Activated CD4-positive, CD25-positive, alpha-beta regulatory T cell treated with anti-CD3 and anti-CD28 coated beads, Interleukin-2, amount 50 U/mL, for 72 hours (primary cell): Measurements from ENCODE around the gene MPHOSPH8.
A peak's percentile ranks its signal among the peaks of the same experiment; 100 is the strongest.

Source experiments
- DNase-seq: peaks from one replicate; pipeline ENCODE4 v3.0.0; 2021

The MPHOSPH8 gene, protein sequence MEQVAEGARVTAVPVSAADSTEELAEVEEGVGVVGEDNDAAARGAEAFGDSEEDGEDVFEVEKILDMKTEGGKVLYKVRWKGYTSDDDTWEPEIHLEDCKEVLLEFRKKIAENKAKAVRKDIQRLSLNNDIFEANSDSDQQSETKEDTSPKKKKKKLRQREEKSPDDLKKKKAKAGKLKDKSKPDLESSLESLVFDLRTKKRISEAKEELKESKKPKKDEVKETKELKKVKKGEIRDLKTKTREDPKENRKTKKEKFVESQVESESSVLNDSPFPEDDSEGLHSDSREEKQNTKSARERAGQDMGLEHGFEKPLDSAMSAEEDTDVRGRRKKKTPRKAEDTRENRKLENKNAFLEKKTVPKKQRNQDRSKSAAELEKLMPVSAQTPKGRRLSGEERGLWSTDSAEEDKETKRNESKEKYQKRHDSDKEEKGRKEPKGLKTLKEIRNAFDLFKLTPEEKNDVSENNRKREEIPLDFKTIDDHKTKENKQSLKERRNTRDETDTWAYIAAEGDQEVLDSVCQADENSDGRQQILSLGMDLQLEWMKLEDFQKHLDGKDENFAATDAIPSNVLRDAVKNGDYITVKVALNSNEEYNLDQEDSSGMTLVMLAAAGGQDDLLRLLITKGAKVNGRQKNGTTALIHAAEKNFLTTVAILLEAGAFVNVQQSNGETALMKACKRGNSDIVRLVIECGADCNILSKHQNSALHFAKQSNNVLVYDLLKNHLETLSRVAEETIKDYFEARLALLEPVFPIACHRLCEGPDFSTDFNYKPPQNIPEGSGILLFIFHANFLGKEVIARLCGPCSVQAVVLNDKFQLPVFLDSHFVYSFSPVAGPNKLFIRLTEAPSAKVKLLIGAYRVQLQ

DNA sequence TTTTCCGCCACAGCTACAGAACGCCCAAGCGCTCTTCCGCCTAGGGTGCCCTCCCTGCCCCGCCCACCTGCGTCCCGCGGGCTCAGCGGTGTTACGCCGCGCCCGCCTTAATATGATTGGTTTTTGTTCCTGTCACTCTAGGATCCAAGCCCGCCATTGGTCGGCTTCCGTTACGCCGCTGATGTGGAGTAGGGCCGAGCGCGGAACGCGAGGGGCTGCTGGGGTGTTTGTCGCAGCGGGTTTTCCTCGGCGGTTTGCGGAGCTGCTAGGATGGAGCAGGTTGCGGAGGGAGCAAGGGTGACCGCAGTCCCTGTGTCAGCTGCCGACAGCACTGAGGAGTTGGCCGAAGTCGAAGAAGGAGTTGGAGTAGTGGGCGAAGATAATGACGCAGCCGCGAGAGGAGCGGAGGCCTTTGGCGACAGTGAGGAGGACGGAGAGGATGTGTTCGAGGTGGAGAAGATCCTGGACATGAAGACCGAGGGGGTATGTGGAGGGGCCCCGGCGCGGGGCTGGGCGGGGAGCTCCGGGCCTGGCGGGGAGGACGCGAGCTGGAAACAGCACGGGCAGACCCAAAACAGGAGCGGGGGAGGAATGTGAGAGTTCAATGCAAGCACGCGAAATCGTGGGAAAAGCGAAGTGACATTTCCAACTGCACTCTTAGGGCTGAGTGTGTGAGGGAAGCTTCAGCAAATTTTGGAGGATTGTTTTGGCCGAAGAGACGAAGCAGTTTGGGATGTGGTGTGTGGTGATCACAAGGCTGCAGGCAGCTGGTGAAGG lies at the start of gene MPHOSPH8:
MPHOSPH8 (plus strand) TSS at position 181 of the 777 bp plus-strand sequence; CDS start at position 271, 90 bp downstream.
- peak; percentile 90 for DNase-seq

DNA sequence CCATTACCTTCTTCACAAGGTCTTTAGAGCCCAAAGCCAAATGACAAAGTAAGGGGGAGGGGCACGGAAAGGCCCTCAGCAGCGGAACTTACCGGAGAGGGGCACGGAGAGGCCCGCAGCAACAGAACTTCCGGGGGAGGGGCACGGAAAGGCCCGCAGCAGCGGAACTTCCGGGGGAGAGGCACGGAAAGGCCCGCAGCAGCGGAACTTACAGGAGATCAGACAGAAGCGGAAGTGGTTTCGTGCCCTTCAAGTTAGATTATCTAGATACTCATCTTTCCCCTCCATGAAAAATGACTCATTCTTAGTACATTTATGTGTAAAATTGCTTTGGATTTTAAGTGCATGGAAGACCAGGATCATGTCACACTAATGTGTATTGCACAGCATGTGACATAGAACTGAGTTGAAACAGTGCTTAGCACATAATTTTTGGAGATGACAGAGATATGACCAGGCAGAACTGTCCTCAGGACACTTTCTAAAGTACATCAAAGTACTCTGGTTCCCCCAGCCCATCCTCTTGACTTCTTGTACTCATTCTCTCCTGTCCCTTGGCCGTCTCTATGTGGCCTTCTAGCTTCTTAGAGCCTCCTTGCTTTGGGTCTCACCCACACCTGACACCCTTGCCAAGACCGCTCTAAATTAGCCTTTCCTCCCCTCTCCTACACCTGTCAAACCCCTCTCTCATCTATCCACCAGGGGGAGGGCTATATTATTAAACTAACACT lies 46.4 kb upstream of the MPHOSPH8 start:
- peak; percentile 80 for DNase-seq

DNA sequence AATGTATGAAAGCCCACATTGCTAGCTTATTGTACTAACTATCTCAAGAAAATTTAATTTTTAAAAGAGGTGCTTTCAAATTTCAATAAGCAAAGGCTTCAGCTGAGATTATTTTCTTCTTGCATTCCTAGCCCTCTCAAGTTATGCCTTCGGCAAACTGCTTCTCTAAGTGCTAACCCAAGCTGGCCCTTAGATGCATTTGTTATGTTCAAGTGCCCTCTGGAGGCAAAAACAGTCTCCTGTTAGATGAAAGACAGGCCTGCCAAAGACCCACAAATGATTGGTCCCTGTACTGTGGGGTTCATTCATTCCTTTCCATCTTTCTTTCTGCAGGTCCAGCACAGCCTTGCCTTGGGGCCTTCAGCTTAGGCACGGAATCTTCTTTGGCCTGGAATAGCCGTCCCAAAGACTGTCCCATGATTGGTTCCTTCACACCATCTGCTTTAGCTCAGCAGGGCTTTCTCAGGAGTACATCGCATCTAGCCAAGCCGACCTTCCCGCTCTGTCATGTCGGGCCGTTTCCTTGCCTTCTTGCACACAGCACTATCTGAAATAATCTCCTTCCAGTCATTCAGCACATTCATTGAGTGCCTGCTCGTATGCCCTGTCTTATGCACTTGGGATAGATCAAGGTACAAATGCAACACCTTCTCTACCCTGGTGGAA lies 45.7 kb upstream of the MPHOSPH8 start:
- no peak for DNase-seq

DNA sequence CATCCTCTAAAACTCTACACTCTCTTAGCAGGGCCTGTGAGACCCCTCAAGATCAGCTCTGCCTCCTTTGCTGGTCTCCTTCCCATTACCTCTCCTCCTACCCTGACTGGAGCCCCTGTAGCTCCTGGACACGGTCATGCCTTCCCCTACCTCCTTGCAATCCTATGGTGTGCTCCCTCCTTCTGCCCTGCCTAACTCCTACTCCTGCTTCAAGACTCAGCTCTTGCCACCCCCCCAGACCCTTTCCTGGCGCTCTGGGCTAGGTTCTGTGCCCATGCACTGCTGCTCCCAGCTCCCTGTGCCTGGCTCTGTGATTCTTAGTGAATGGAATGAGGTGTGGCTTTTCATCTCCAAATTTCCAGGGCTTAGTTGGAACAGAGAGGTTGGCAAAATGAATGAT lies 44.1 kb upstream of the MPHOSPH8 start:
- DNase-seq = no peak

DNA sequence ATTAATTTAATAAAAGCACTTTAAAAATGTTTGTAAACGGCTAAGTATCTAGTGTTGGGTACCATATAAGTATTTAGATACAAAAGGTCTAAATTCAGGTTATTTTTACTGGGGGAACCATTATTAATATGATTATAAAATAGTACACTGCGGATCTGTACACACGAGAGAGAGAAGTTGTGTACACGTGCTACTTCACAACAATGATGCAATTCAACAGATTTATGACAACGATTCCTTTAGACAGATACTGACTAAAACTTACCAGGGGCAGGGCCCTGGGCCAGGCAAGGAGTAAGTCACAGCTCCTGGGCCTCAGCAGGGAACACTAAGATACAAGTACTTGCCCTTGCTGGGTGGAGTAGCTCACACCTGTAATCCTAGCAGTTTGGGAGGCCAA lies 43.0 kb upstream of the MPHOSPH8 start:
- DNase-seq = no peak

DNA sequence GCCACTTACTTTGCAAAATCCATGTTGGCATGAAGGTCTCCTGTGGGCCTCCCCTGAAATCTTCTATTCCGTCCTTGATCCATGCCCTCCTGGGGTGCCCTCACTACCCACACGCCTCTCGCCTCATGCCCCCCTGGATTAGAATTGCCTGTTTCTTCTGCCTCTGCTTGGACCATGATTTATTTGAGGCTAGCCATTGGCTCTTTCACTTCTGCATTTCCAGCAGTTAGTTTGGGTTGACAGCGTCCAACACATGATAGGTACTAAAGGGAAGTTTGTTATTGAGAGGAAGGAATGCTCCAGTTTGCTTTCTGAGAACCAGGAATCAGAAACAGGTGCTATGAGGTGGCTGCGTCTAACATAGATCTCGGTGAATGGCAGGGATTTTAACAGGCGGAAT lies 41.6 kb upstream of the MPHOSPH8 start:
- no peak for DNase-seq

DNA sequence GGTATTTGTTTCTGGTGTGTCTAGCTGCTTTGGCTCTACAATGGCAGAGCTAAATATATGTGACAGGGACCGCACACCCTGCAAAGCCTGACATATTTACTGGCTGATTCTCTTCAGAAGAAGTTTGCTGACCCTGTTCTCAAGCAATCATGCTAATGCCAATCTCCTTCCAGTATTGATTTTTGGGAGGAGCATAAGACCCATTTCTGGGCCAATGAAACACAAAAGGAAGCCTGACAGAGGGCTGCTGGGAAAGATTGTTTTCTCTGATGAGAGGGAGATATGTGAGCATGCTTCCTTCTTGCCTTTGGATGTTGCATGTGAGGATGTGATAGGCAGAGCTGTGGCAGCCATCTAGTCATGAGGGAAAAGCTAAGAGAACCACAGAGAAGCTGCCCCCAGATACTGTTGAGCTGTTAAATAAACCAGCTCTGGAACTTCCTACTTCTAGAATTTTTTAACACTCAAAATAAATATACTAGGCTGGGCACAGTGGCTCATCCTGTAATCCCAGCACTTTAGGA lies 40.7 kb upstream of the MPHOSPH8 start:
- no peak for DNase-seq

DNA sequence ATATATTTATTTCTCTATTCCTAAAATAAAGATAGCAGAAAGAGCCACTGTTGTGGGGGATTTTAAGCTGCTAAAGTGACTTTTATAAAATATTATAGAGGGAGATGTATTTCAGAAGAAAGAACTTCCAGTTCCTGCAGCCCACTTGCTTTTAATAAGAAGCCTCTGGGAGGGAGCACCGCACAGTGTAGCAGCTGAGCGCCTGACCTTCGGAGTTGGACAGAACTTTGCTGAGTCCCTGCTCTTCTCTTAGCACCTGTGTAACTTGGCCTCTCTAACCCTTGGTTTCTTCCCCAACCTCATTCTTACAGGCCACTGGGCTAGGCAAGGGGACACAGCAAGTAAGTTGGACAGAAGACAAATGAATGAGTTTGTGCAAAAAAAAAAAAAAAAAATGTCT lies 37.4 kb upstream of the MPHOSPH8 start:
- DNase-seq = no peak

DNA sequence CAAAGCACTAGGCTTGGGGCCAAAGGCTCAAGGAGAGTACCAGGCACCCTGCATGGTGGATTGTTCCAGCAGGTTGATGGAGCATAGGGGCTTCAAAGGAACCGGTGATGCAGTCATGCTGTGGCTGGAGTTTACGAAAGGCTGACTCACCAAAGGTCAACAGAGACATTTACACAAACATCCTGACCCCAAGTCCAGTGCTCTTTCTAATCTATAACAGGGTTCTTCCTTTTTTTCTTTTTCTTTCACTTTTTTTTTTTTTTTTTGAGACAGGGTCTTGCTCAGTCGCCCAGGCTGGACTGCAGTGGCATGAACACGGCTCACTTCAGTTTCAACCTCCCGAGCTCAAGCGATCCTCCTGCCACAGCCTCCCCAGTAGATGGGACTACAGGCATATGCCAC lies 36.5 kb upstream of the MPHOSPH8 start:
- DNase-seq = no peak

DNA sequence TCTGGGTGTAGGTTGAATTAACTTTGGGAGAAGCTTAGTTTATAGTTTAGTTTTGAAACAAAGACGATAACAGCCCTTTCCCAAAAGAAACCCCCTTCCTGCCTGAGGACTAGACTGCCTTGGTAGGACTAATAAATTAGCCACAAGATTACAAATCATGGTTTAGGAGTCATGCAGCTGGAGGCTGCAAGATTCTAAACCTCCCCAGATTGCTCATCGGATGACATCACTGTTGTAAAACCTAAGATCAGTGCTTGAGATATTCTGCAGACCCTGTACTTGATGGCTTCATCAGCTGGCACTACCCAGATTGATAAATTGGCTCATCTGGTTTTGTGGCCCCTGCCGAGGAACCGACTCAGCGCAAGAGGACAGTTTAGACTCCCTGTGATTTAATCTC lies 35.9 kb upstream of the MPHOSPH8 start:
- no peak for DNase-seq

DNA sequence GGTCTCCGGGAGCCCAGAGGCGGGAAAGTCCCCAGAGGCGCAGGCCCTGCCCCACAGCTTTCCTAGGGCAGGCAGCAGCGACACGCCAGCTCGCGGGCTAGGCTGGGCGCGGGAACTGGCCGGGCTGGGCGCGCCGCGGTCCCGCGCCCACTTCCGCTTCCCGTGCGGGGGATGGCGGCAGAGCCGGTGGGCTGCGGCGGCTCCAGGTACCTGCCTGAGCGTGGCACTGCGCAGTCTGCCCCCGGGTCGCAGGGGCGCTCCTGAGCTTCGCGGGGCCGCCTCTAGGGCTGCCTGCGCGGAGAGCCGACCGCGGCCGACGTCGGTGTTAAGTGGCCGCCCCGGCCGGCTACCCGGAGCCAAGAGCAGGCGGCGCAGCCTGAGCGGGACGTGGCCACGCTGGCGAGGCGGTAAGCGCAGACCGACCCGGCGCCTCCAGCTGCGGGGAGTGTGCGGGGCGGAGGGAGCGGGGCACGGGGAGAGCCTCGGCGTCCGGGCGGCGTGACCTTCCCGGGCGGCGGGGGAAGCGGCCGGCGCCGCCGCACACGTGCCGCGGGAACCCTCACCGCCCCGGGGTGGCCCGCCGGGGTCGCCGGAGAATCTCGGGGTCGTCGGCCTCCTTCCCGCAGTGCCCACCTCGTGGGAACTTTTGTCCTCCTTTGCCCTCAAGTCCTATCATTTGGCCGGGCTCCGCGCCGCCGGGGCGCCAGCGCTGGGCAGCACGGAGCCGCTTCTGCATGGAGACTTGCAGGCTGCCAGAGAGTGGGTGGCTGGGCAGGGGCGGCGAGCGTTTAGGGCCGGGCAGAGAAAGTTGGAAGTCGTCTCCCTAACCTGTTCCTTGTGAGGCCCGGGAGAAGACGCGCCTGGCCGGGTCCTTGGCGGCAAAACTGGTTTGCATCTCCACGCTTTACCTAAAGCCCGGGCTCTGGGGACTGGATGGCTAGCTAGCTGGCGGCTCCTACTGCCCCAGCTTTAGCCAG lies 31.4 kb upstream of the MPHOSPH8 start:
- DNase-seq = peak; percentile 58

DNA sequence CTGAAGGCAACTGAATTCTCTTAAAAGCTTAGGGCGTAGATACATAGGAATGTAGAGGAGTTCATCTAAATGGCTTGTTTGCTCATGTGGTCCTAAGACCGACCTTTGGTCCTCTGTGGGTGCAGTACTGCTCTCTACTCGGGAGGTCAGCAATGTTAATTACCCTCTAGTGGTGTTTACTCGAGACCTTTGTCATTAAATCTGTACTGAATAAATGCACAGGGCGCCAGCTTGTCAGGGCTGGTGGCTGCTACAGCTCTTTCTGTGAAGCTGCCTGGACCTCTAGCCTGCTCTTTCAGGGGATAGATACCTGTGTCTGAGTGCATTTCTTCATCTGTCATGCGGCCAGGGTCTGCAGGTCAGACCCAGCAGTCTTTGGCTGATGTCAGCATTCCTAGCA lies 29.2 kb upstream of the MPHOSPH8 start:
- no peak for DNase-seq

DNA sequence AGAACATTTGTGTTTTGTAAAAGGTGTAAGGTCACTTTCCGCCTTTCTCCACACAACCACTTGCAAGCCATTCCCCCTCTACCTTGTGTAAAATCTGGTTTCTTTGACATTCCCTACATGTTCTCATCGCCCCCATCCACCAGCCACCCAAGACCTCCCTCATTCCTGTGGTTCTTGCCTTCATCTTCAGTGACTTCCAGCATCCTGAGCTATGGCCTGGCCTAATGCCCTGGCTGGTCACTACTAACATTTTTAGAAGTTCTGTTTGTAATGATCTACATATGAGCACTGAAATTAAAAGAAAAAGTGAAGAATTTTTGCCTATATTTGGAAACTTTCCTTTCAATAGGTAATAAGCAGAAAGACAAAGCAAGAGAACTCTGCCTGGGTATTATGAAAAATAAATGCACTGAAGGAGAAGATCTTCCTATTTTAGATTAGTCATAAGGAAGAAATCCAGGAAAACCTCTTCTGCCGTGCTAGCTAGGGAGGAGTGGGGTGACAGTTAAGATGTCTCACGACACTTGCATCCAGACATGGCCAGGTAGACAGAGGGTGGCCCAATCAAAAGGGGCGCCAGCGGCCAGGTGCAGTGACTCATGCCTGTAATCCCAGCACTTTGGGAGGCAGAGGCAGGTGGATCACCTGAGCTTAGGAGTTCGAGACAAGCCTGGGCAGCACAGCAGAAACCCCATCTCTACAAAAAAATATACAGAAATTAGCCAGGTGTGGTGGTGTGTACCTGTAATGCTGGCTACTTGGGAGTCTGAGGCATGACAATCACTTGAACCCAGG lies 28.1 kb upstream of the MPHOSPH8 start:
- DNase-seq = no peak

DNA sequence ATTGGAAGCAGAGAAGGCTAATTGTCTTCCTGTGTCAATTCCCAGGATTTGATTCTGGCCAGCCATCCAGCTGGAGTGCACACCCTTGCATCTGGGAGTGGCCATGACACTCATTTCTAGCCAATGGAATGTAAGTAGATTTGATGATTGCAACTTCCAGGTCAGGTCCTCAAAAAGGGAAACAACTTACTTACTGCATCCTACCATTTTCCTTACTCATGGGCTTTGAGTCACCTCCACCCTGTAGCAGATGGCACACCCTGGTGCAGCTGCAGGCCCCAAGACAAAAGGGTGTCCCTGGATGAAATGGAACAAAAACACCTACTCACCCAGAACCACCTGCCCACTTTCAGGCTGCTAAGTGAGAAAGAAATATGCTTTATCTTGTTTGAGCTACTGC lies 27.3 kb upstream of the MPHOSPH8 start:
- no peak for DNase-seq

DNA sequence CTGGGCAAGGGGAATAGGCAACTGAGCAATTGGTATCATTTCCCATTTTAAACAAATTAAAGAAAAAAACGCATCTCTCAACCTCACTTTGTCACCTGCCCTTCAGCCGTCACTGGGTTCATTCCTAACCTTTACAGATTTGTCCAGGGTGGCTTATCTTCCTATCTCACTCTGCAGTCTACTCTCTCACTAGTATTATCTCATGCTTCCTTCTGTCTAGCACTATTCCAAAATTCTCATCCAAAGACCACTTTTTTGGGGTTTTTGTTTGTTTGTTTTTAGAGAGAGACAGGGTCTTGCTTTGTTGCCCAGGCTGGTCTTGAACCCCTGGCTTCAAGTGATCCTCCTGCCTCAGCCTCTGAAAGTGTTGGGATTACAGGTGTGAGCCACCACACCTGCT lies 26.7 kb upstream of the MPHOSPH8 start:
- DNase-seq = no peak

DNA sequence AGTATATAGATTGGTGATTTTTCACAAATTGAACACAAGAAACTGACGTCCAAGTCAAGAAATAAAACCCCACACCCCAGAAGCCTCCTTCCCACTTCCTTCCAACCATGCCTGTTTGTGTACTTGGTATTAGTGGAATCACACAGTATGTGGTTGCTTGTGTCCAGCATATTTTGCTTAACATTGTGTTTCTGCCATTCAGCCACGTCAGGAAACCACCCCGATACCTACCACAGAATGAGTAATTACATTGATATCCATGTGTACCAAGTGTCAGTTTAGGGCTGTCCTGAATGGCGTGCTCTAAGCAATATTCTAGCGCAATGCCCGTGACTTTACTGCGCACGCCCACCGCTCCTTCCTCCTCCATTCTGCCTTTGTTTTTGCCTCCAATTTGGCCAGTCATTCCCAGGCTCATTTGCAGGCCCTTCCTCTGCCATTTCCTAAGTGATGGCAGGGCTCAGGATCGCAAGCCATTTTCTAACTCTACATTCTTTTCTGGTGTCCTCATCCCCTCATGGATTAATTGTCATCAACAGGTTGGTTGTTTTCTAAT lies 25.9 kb upstream of the MPHOSPH8 start:
- no peak for DNase-seq

DNA sequence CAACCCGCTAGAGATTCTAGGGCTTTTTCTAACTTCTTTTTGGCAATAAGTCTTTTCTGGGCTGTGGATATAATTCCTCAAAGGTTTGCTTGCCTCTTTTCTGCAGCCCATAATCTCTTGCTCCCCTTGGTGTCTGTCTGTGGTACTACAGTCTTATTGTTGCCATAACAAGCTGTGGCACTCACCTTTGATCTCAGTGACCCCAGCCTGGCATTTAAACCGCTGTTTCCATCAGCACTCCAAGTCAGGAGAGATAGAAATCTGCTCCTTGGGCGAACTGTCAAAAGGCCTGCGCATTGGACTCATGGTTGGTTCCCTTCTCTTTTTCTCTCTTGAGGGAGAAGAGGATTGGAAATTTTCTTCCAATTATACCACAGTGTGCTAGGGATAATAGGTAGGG lies 14.5 kb upstream of the MPHOSPH8 start:
- DNase-seq = no peak

DNA sequence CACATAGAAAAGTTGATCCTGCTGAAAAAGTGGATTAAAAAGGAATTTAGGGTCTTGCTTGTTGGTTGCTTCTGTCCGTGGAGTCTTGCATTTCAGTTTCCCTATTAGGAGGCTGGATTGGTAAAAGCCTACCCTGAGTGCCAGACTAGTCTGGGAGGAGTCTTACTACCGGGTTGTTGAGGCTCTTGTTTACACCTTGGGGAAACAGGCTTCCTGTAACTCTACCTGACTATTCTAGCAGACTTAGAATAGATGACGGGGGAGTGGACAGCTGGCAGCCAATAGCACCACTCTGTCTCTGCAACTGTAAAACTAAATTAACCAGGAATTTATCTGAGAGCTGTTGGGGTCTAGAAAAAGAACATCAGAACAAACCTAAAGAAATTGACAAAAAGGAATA lies 11.3 kb upstream of the MPHOSPH8 start:
- no peak for DNase-seq

DNA sequence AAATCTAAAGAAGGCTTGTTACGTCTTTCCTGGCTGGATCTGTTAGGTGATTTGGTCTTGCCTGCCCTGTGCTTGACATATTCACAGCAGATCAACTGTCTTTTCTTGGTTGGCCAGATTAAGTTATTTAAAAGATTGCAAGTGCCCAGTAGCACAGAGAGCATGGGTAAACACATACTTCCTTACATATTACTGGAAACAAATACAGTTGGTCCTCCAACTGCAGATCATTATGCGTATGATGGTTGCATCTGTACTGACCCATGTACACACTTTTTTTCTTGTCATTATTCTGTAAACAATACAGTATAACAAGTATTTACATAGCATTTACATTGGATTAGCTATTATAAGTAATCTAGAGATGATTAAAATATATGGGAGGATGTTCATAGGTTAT lies 9.2 kb upstream of the MPHOSPH8 start:
- DNase-seq = no peak
